Endodermal cell (in vitro differentiated cells): ENCODE measurements around the gene DDX41. TPM values are rescaled to one million over a fixed set of nuclear protein-coding genes. Genes with fewer than 3 reads are reported as not detected.
A peak's percentile ranks its signal among the peaks of the same experiment; 100 is the strongest.
"Not testable (repeated sequence)": the region's sequence is repeated elsewhere in the genome, so short reads cannot be mapped to it uniquely, and the experiment has no call there.

Experiments
- DNase-seq: peaks from one replicate; pipeline ENCODE4 v3.0.0-alpha.2; 2017
- H3K27ac ChIP-seq: 2 replicates; pipeline ENCODE4 v1.5.1; 2013; ENCODE audit warnings: mild to moderate bottlenecking, low read depth, low read length, moderate library complexity
- H3K27me3 ChIP-seq: 2 replicates; pipeline ENCODE4 v1.6.1; 2013; ENCODE audit warnings: mild to moderate bottlenecking, low read length, moderate library complexity; ENCODE audit not compliant: insufficient read depth, control insufficient read depth, poor library complexity, severe bottlenecking
- H3K36me3 ChIP-seq: 2 replicates; pipeline ENCODE4 v1.7.0; 2013; ENCODE audit warnings: mild to moderate bottlenecking, low read length, moderate library complexity; ENCODE audit not compliant: control insufficient read depth, insufficient read depth
- H3K4me1 ChIP-seq: one replicate; pipeline ENCODE4 v1.7.0; 2013; ENCODE audit warnings: low read length; ENCODE audit not compliant: control insufficient read depth, insufficient read depth
- H3K4me3 ChIP-seq: 2 replicates; pipeline ENCODE4 v1.5.1; 2013; ENCODE audit warnings: mild to moderate bottlenecking, low read length, moderate library complexity
- H3K9ac ChIP-seq: 2 replicates; pipeline ENCODE4 v1.6.1; 2013; ENCODE audit warnings: mild to moderate bottlenecking, low read length, moderate library complexity; ENCODE audit not compliant: poor library complexity, severe bottlenecking; ENCODE audit errors: extremely low read depth
- H3K9me3 ChIP-seq: 2 replicates; pipeline ENCODE4 v1.6.1; 2013; ENCODE audit warnings: mild to moderate bottlenecking, low read length, moderate library complexity; ENCODE audit not compliant: control insufficient read depth
- H3K27ac Mint-ChIP-seq: 2 replicates; pipeline ENCODE4 v1.8.0; 2020; ENCODE audit warnings: mixed read lengths
- H3K27me3 Mint-ChIP-seq: 2 replicates; pipeline ENCODE4 v1.8.0; 2021; ENCODE audit warnings: mild to moderate bottlenecking, mixed read lengths; ENCODE audit not compliant: insufficient read depth
- H3K36me3 Mint-ChIP-seq: 2 replicates; pipeline ENCODE4 v1.8.0; 2020; ENCODE audit warnings: low read depth, mixed read lengths
- H3K4me1 Mint-ChIP-seq: 2 replicates; pipeline ENCODE4 v1.8.0; 2020; ENCODE audit warnings: mixed read lengths
- H3K4me3 Mint-ChIP-seq: 2 replicates; pipeline ENCODE4 v1.8.0; 2020; ENCODE audit warnings: mild to moderate bottlenecking, moderate library complexity, mixed read lengths
- H3K9me3 Mint-ChIP-seq: 2 replicates; pipeline ENCODE4 v1.8.0; 2020; ENCODE audit warnings: mild to moderate bottlenecking, mixed read lengths
- CTCF ChIP-seq: fragments of 200-600 bp; sonication (generic); conservative IDR thresholded peaks from 2 replicates; pipeline ENCODE4 v1.5.0; 2021; ENCODE audit warnings: antibody characterized with exemption, mild to moderate bottlenecking
- WGBS, 2 experiments: methylation state at CpG; one replicate each; pipeline versions ENCODE4 v1.1.5 to v1.1.7; 2013; ENCODE audit warnings: missing lambda C conversion rate in 2 of 2, mixed read lengths in 1 of 2; ENCODE audit not compliant: insufficient coverage in 1 of 2, insufficient read length in 1 of 2; 5-methylcytosine and 5-hydroxymethylcytosine counted together
- long read RNA-seq, 4 experiments: library from polyadenylated mRNA in 2 of 4; library from RNA in 1 of 4; library from capped mRNA in 1 of 4; stranded (forward) in 3 of 4; unstranded in 1 of 4; transcript quantifications; one replicate each; pipeline ENCODE4 v2.0.0, GENCODE V29; 2020 to 2021; ENCODE audit warnings: inconsistent platforms in 1 of 4
- polyA plus RNA-seq, 2 experiments: library from polyadenylated mRNA; stranded (reverse); fragments of 50-300 nt; gene quantifications; one replicate each; pipeline ENCODE4 v1.2.3, GENCODE V29; 2013
- total RNA-seq, 2 donors: library from RNA; stranded (reverse); fragmentation: NEBNext Ultra II Directional in 1 of 2; extraction: Animal tissue kit (Norgen Biotek cat#: 25700) in 1 of 2; gene quantifications; 2 replicates in 1 of 2; 3 replicates in 1 of 2; pipeline ENCODE4 v1.2.1, GENCODE V29; 2021

Gene DDX41
- 100 to 1,000 TPM; 115 TPM for total RNA-seq
- polyA plus RNA-seq (2013, experiment 1 of 2), result 82.8 TPM
- 76.3 TPM for polyA plus RNA-seq (2013, experiment 2 of 2)
- long read RNA-seq, experiment 1, transcript DDX41-208 (17 exons, 2,607 nt), result major isoform, 5 of 44 reads
- long read RNA-seq, experiment 1, partial matches to known transcripts, result 14 of 44 reads
- long read RNA-seq, experiment 1, other reads (novel, unspliced or antisense), result 21 of 44 reads
- long read RNA-seq, experiment 2, transcript DDX41-201 (16 exons, 2,137 nt), result minor isoform, 7 of 98 reads
- long read RNA-seq, experiment 2, transcript DDX41-208 (17 exons, 2,607 nt), result major isoform, 63 of 98 reads
- long read RNA-seq, experiment 2, partial matches to known transcripts, result 13 of 98 reads
- long read RNA-seq, experiment 2, other reads (novel, unspliced or antisense), result 15 of 98 reads
- long read RNA-seq, experiment 3, transcript DDX41-208 (17 exons, 2,607 nt), result major isoform, 209 of 291 reads
- long read RNA-seq, experiment 3, transcript DDX41-201 (16 exons, 2,137 nt), result minor isoform, 21 of 291 reads
- long read RNA-seq, experiment 3, partial matches to known transcripts, result 21 of 291 reads
- long read RNA-seq, experiment 3, other reads (novel, unspliced or antisense), result 39 of 291 reads
- long read RNA-seq, experiment 4, transcript DDX41-208 (17 exons, 2,607 nt), result major isoform, 42 of 47 reads
- long read RNA-seq, experiment 4, partial matches to known transcripts, result 1 of 47 reads
- long read RNA-seq, experiment 4, other reads (novel, unspliced or antisense), result 3 of 47 reads

DNA sequence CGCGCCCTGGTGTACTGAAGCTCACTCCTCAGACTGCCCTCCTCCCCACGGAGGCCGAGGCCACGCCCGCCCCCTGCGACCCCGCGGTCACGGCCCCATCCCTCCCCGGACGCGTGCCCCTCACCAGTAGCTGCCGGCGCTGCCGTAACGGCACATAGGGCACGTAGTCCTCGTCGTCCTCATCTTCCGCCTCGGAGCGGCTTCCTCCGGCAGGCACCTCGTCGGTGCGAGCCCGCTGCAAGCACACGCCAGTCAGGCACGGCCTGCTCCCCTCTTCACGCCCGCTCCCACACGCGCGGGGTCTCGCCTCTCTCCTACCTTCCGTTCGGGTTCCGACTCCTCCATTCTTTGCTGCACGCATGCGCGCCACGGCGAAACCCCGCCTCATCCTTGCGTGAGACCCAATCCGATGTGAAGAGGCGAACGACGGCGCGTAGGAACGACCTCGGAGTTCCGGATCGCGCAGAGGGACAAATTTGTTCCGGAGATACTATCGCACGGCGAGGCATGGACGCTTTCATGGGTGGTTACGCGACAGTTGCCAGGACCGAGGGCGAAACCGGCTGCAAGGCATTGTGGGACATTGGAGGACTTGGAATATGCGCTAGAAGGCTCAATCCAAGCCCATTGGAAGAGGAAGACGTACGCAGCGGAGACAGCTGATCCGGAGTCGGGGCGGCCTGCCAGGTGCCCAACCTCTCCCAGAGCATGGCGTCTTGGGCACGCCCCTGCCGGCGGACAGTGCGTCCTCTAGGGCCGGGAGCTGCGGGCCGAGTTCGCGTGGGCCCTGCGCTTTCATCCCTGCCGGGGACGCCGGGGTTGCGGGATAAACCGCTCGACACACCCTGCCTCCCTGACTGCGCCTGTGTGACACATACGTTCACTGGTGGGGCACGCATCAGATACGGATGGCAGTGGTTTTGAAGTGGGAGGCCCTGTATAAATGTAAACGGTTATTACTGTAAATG is at the start of gene DDX41:
TSS of gene DDX41 (minus strand) at position 361 of the 968 bp plus-strand sequence. CDS start at position 345, 16 bp downstream.
- Mint-ChIP-seq H3K27me3 (no peaks in the 10 kb centered on the region), H3K9me3 (no peaks in the 10 kb centered on the region), H3K27ac (peak within 1 kb of the TSS; percentile 96), H3K36me3 (peaks cover 58% of the 10 kb centered on the region), H3K4me3 (peak within 1 kb of the TSS; percentile 87), H3K4me1 (peaks cover 9% of the 10 kb centered on the region)
- Histone ChIP-seq H3K4me1 (no peaks in the 10 kb centered on the region), H3K9me3 (no peaks in the 10 kb centered on the region), H3K9ac (peak within 1 kb of the TSS; percentile 83), H3K36me3 (peaks cover 70% of the 10 kb centered on the region), H3K27me3 (no peaks in the 10 kb centered on the region), H3K4me3 (peak within 1 kb of the TSS; percentile 90), H3K27ac (peak within 1 kb of the TSS; percentile 69)
- no peak for TF ChIP-seq CTCF
- WGBS, 2 experiments, result 0% methylated on average over 78 to 96 of the region's 96 CpGs
- peak; percentile 99 for DNase-seq

DNA sequence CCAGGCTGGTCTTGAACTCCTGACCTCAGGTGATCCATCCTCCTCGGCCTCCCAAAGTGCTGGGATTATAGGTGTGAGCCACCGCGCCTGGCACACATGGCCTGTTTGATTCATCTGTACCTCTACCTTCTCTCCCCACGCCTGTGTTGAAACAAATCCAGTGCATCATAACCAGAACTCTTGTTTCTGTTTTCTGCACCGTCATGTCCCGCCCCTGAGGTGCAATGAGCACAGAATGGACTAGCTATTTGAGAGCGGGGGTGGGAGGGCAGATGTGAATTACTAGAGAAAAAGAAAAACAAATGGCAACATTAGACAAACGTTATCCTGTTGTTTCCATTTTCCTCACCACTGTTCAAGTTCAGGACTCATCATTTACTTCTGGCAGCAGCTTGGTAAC is 48.3 kb upstream of the DDX41 start:
- H3K4me1 ChIP-seq, result peaks cover 6% of the 10 kb centered on the region
- 92 to 94% methylated on average over 2 to 8 of the region's 8 CpGs for WGBS, 2 experiments
- Mint-ChIP-seq H3K27me3 (peaks cover 11% of the 10 kb centered on the region), H3K36me3 (no peaks in the 10 kb centered on the region), H3K4me3 (no peak overlapping the region), H3K4me1 (peaks cover 11% of the 10 kb centered on the region), H3K9me3 (peaks cover 36% of the 10 kb centered on the region), H3K27ac (no peak overlapping the region)
- TF ChIP-seq CTCF, result no peak
- H3K27me3 ChIP-seq, result no peaks in the 10 kb centered on the region
- no peak for DNase-seq
- H3K9me3 ChIP-seq, result peaks cover 19% of the 10 kb centered on the region
- no peaks in the 10 kb centered on the region for H3K36me3 ChIP-seq
- no peak overlapping the region for H3K4me3 ChIP-seq
- no peak overlapping the region for H3K27ac ChIP-seq
- H3K9ac ChIP-seq, result no peak overlapping the region

GRCh38 chr5:177559446-177559941 is 42.7 kb upstream of the DDX41 start:
- whole genome bisulfite sequencing, 2 experiments, result 46 to 52% methylated on average over 5 of the region's 8 CpGs
- H3K36me3 Mint-ChIP-seq, H3K9ac ChIP-seq, H3K36me3 ChIP-seq, H3K27me3 Mint-ChIP-seq, H3K27ac ChIP-seq, H3K4me3 ChIP-seq, H3K27me3 ChIP-seq, H3K4me3 Mint-ChIP-seq, H3K4me1 ChIP-seq, H3K4me1 Mint-ChIP-seq, H3K27ac Mint-ChIP-seq, DNase-seq: not testable (repeated sequence)
- peaks cover 44% of the 10 kb centered on the region for H3K9me3 Mint-ChIP-seq
- peaks cover 19% of the 10 kb centered on the region for H3K9me3 ChIP-seq
